OCI-LY3 (cell line): Measurements from ENCODE around the gene DNAJA2.
"Not testable (repeated sequence)": the region's sequence is repeated elsewhere in the genome, so short reads cannot be mapped to it uniquely, and the experiment has no call there.

ENCODE experiments used
- H2AFZ ChIP-seq: fragments of 200-600, 300-600 bp; shearing (Covaris generic); 2 replicates; pipeline ENCODE4 v1.6.0; 2014; ENCODE audit warnings: antibody characterized with exemption, low read depth, low read length
- H3K27ac ChIP-seq: fragments of 200-600, 300-600 bp; sonication (generic); 2 replicates; pipeline ENCODE4 v1.5.1; 2014; ENCODE audit warnings: mild to moderate bottlenecking, low read length, moderate library complexity, mixed read lengths
- H3K27me3 ChIP-seq: fragments of 200-600, 300-600 bp; sonication (generic); 2 replicates; pipeline ENCODE4 v1.6.1; 2014; ENCODE audit warnings: low read depth, low read length, mixed read lengths
- H3K36me3 ChIP-seq: fragments of 200-600, 300-600 bp; sonication (generic); replicated peaks from 2 replicates; pipeline ENCODE3; 2014; ENCODE audit warnings: low read depth, low read length, mixed read lengths
- H3K4me1 ChIP-seq: fragments of 300-600, 200-600 bp; sonication (generic); 2 replicates; pipeline ENCODE4 v1.6.1; 2014; ENCODE audit warnings: low read length, mixed read lengths
- H3K4me2 ChIP-seq: fragments of 200-600, 300-600 bp; sonication (generic); 2 replicates; pipeline ENCODE4 v1.6.1; 2014; ENCODE audit warnings: low read length, mixed read lengths
- H3K4me3 ChIP-seq: fragments of 300-600, 200-600 bp; sonication (generic); 2 replicates; pipeline ENCODE4 v1.5.1; 2014; ENCODE audit warnings: antibody characterized with exemption, mild to moderate bottlenecking, low read length, moderate library complexity
- H3K79me2 ChIP-seq: fragments of 300-600, 200-600 bp; shearing (Covaris generic); 2 replicates; pipeline ENCODE4 v1.6.1; 2014; ENCODE audit warnings: mild to moderate bottlenecking, low read length, mixed read lengths
- H3K9ac ChIP-seq: fragments of 300-600, 200-600 bp; shearing (Covaris generic); 2 replicates; pipeline ENCODE4 v1.6.0; 2014; ENCODE audit warnings: mild to moderate bottlenecking, low read length, moderate library complexity
- H3K9me3 ChIP-seq: fragments of 200-600, 300-600 bp; shearing (Covaris generic); 2 replicates; pipeline ENCODE4 v1.6.1; 2014; ENCODE audit warnings: low read length, mixed read lengths; ENCODE audit not compliant: insufficient read depth
- H4K20me1 ChIP-seq: fragments of 200-600, 300-600 bp; sonication (generic); 2 replicates; pipeline ENCODE4 v1.6.1; 2016; ENCODE audit warnings: low read length, mixed read lengths; ENCODE audit not compliant: insufficient read depth
- CTCF ChIP-seq: fragments of 200-600, 300-600 bp; sonication (generic); IDR thresholded peaks from 2 replicates; pipeline ENCODE4 v1.5.1; 2014; ENCODE audit warnings: antibody characterized with exemption, low read length, low read depth
- EZH2phosphoT487 ChIP-seq: fragments of 200-600 bp; shearing (Covaris generic); IDR thresholded peaks from 2 replicates; pipeline ENCODE4 v1.6.1; 2018; ENCODE audit warnings: antibody characterized with exemption, mixed run types, low read depth

The DNAJA2 gene

GRCh38 chr16:46948548-46949166, 24.8 kb downstream of the DNAJA2 start:
- Histone ChIP-seq H3K4me3 (no peak overlapping the region), H3K27me3 (no peaks in the 10 kb centered on the region), H3K4me1 (peaks cover 29% of the 10 kb centered on the region), H3K27ac (no peak overlapping the region), H4K20me1 (no peaks in the 10 kb centered on the region), H3K9ac (no peak overlapping the region), H3K9me3 (no peaks in the 10 kb centered on the region), H3K4me2 (peak overlapping the region; percentile 52), H3K36me3 (no peaks in the 10 kb centered on the region), H3K79me2 (no peaks in the 10 kb centered on the region), H2AFZ (0 out of 2 replicates have a peak overlapping the region, but pooled peaks have one; percentile 31)
- TF ChIP-seq EZH2phosphoT487 (no peak), CTCF (no peak)

GRCh38 chr16:46947900-46948547, 25.4 kb downstream of the DNAJA2 start:
- Histone ChIP-seq H3K4me3 (no peak overlapping the region), H3K9me3 (no peaks in the 10 kb centered on the region), H3K9ac (no peak overlapping the region), H3K4me2 (0 out of 2 replicates have a peak overlapping the region, but pooled peaks have one; percentile 12), H4K20me1 (no peaks in the 10 kb centered on the region), H3K27me3 (no peaks in the 10 kb centered on the region), H3K4me1 (peaks cover 32% of the 10 kb centered on the region), H2AFZ (no peak overlapping the region; the same call in 1 of the 2 replicates), H3K27ac (no peak overlapping the region), H3K79me2 (no peaks in the 10 kb centered on the region), H3K36me3 (no peaks in the 10 kb centered on the region)
- TF ChIP-seq EZH2phosphoT487, result no peak
- TF ChIP-seq CTCF, result peak; percentile 81

GRCh38 chr16:46944713-46945112, 28.8 kb downstream of the DNAJA2 start:
- H3K4me1 ChIP-seq, result peaks cover 32% of the 10 kb centered on the region
- not testable (repeated sequence) for H3K27ac ChIP-seq, H3K4me3 ChIP-seq, H3K79me2 ChIP-seq, H3K27me3 ChIP-seq, H3K9me3 ChIP-seq, H3K36me3 ChIP-seq, H2AFZ ChIP-seq, H3K4me2 ChIP-seq, H4K20me1 ChIP-seq, H3K9ac ChIP-seq

DNA sequence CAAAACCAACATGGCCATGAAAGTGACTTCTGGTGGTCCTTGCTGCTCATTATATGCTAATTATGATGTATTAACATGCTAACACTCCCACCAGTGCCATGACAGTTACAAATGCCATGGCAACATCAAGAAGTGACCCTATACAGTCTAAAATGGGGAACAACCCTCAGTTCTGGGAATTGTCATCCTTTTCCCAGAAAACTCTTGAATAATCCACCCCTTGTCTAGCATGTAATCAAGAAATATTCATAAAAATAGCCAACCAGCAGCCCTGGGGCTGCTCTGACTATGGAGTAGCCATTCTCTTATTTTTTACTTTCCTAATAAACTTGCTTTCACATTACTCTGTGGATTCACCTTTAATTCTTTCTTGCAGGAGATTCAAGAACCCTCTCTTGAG, 35.9 kb downstream of the DNAJA2 start:
- no peak overlapping the region for H3K4me2 ChIP-seq
- no peaks in the 10 kb centered on the region for H3K9me3 ChIP-seq

More for the DNA sequence above, 35.9 kb downstream of the DNAJA2 start:
- peaks cover 6% of the 10 kb centered on the region for H3K4me1 ChIP-seq
- H3K36me3 ChIP-seq, result no peaks in the 10 kb centered on the region
- no peak overlapping the region for H2AFZ ChIP-seq
- H3K4me3 ChIP-seq, result no peak overlapping the region
- no peaks in the 10 kb centered on the region for H4K20me1 ChIP-seq
- H3K79me2 ChIP-seq, result no peaks in the 10 kb centered on the region
- no peak overlapping the region for H3K27ac ChIP-seq
- no peaks in the 10 kb centered on the region for H3K27me3 ChIP-seq
- no peak overlapping the region for H3K9ac ChIP-seq
- TF ChIP-seq CTCF, result no peak
